Bronchial epithelial cell (primary cell): ENCODE measurements around the gene NUAK2. TPM values are rescaled to one million over a fixed set of nuclear protein-coding genes. Genes with fewer than 3 reads are reported as not detected.
A peak's percentile ranks its signal among the peaks of the same experiment; 100 is the strongest.

Source experiments
- DNase-seq: peaks from one replicate; pipeline ENCODE4 v3.0.0-alpha.2; 2010; ENCODE audit warnings: low read depth
- FAIRE-seq: peaks from 2 replicates; lab custom pipeline; 2011; peaks lifted over from hg19 to GRCh38; lab: Jason Lieb, UNC
- H3K27me3 ChIP-seq: 2 replicates; pipeline ENCODE4 v1.5.1; 2011; ENCODE audit warnings: low read length; ENCODE audit not compliant: control insufficient read depth, insufficient read depth
- H3K36me3 ChIP-seq: 2 replicates; pipeline ENCODE4 v1.5.1; 2011; ENCODE audit warnings: low read length; ENCODE audit not compliant: control insufficient read depth, insufficient read depth
- H3K4me3 ChIP-seq: 2 replicates; pipeline ENCODE4 v1.5.1; 2011; ENCODE audit warnings: mild to moderate bottlenecking, low read depth, low read length, control low read depth
- CTCF ChIP-seq: IDR thresholded peaks from 2 replicates; pipeline ENCODE4 v1.5.1; 2011; ENCODE audit warnings: mild to moderate bottlenecking, moderate library complexity, low read length, control low read depth, inconsistent platforms; ENCODE audit not compliant: insufficient read depth, severe bottlenecking
- total RNA-seq: library from RNA; depleted of rRNA; stranded (reverse); fragments of >200 nt; gene quantifications from 2 replicates; pipeline ENCODE4 v1.2.1, GENCODE V29; 2014

Gene NUAK2
- total RNA-seq, 1 donor from 2014 or later, result 3.9 TPM

- FAIRE-seq (peak; percentile 81), DNase-seq (peak; percentile 74)
- Histone ChIP-seq H3K36me3 (no peaks in the 10 kb centered on the region), H3K4me3 (no peak overlapping the region), H3K27me3 (no peaks in the 10 kb centered on the region)
- peak; percentile 96 for TF ChIP-seq CTCF
Observed at GRCh38 chr1:205255941-205256780, 65.4 kb downstream of the NUAK2 start.

Other genes with a start within 250 kb of the NUAK2 start
- 1.6 and 1.7 TPM in 2 replicates for gene TMEM81, start 237.3 kb downstream of the NUAK2 start, total RNA-seq
- gene RBBP5, start 199.8 kb downstream of the NUAK2 start, total RNA-seq, result 20.5 and 23.4 TPM in 2 replicates
- 11.3 and 13.7 TPM in 2 replicates for gene DSTYK, start 110.0 kb downstream of the NUAK2 start, total RNA-seq
- 0.51 and 0.53 TPM in 2 replicates for gene TMCC2, start 93.8 kb downstream of the NUAK2 start, total RNA-seq
- not detected in 2 replicates for gene KLHDC8A, start 35.2 kb upstream of the NUAK2 start, total RNA-seq
- 2.1 and 3.1 TPM in 2 replicates for gene LEMD1, start 100.3 kb upstream of the NUAK2 start, total RNA-seq
- 0.77 and 0.79 TPM in 2 replicates for gene BLACAT1, start 134.3 kb upstream of the NUAK2 start, total RNA-seq
- gene CDK18, start 182.9 kb upstream of the NUAK2 start, total RNA-seq, result 1.8 and 2.2 TPM in 2 replicates